ENCODE data around the gene CDK19. TPM values are rescaled to one million over a fixed set of nuclear protein-coding genes. Genes with fewer than 3 reads are reported as not detected.
"Not testable (repeated sequence)": the region's sequence is repeated elsewhere in the genome, so short reads cannot be mapped to it uniquely, and the experiment has no call there.

CDK19 gene
- total RNA-seq, 2 experiments from 2014 or later, result 18.2 to 18.4 TPM

GRCh38 chr6:110778333-110778732, 36.9 kb downstream of the CDK19 start:
- Mint-ChIP-seq H3K27me3 (no peaks in the 10 kb centered on the region), H3K4me3 (no peak overlapping the region), H3K36me3 (no peaks in the 10 kb centered on the region), H3K4me1 (ENCODE audit: low read depth) (peaks cover 23% of the 10 kb centered on the region), H3K27ac (no peak overlapping the region), H3K9me3 (no peaks in the 10 kb centered on the region)
- ChIA-PET POLR2A (no interaction called here), CTCF (no interaction called here)
- intact Hi-C loops (cut with micrococcal nuclease), result no loop called here
- no peak for DNase-seq

GRCh38 chr6:110777636-110778035, 37.6 kb downstream of the CDK19 start:
- CTCF ChIA-PET, result no interaction called here
- Mint-ChIP-seq H3K4me3 (no peak overlapping the region), H3K36me3 (no peaks in the 10 kb centered on the region), H3K27ac (no peak overlapping the region), H3K9me3 (no peaks in the 10 kb centered on the region), H3K27me3 (no peaks in the 10 kb centered on the region), H3K4me1 (ENCODE audit: low read depth) (peaks cover 19% of the 10 kb centered on the region)
- intact Hi-C loops (cut with micrococcal nuclease), result no loop called here
- no peak for DNase-seq
- POLR2A ChIA-PET, result no interaction called here

GRCh38 chr6:110776413-110776812, 38.9 kb downstream of the CDK19 start:
- H3K27ac Mint-ChIP-seq, result no peak overlapping the region
- H3K9me3 Mint-ChIP-seq, result no peaks in the 10 kb centered on the region
- peaks cover 7% of the 10 kb centered on the region for H3K36me3 Mint-ChIP-seq
- peaks cover 9% of the 10 kb centered on the region for H3K4me1 Mint-ChIP-seq (ENCODE audit: low read depth)
- no peak for DNase-seq
- intact Hi-C loops (cut with micrococcal nuclease), result no loop called here
- CTCF ChIA-PET, result no interaction called here
- POLR2A ChIA-PET, result interaction anchor here (0.6 kb wide), 1 partner anchor 38 kb away, joined by 4 read pairs; no protein-coding TSS in a partner anchor
- no peaks in the 10 kb centered on the region for H3K27me3 Mint-ChIP-seq
- no peak overlapping the region for H3K4me3 Mint-ChIP-seq

GRCh38 chr6:110769923-110770322, 45.3 kb downstream of the CDK19 start:
- H3K27ac Mint-ChIP-seq, result no peak overlapping the region
- H3K9me3 Mint-ChIP-seq, result no peaks in the 10 kb centered on the region
- ChIA-PET POLR2A (no interaction called here), CTCF (interaction anchor here (0.9 kb wide), 1 partner anchor 174 kb away, joined by 4 read pairs; no protein-coding TSS in a partner anchor)
- no peak overlapping the region for H3K4me3 Mint-ChIP-seq
- no peak for DNase-seq
- H3K4me1 Mint-ChIP-seq (ENCODE audit: low read depth), result no peaks in the 10 kb centered on the region
- H3K27me3 Mint-ChIP-seq, result no peaks in the 10 kb centered on the region
- intact Hi-C loops (cut with micrococcal nuclease), result no loop called here
- H3K36me3 Mint-ChIP-seq, result peaks cover 16% of the 10 kb centered on the region

- intact Hi-C loops (cut with micrococcal nuclease), result no loop called here
- Mint-ChIP-seq H3K27ac (no peak overlapping the region), H3K4me3 (no peak overlapping the region), H3K27me3 (no peaks in the 10 kb centered on the region), H3K36me3 (peaks cover 21% of the 10 kb centered on the region), H3K9me3 (no peaks in the 10 kb centered on the region), H3K4me1 (ENCODE audit: low read depth) (no peaks in the 10 kb centered on the region)
- no peak for DNase-seq
- ChIA-PET CTCF (interaction anchor here (0.6 kb wide), 1 partner anchor 544 kb away, joined by 3 read pairs; no protein-coding TSS in a partner anchor), POLR2A (no interaction called here)
Measured at GRCh38 chr6:110768057-110768456, 47.2 kb downstream of the CDK19 start.

- Mint-ChIP-seq H3K27me3 (no peaks in the 10 kb centered on the region), H3K9me3 (no peaks in the 10 kb centered on the region), H3K36me3 (peaks cover 8% of the 10 kb centered on the region), H3K4me1 (ENCODE audit: low read depth) (no peaks in the 10 kb centered on the region), H3K27ac (no peak overlapping the region), H3K4me3 (no peak overlapping the region)
- ChIA-PET POLR2A (no interaction called here), CTCF (no interaction called here)
- no peak for DNase-seq
- intact Hi-C loops (cut with micrococcal nuclease), result no loop called here
Measured at GRCh38 chr6:110761371-110761770, 53.9 kb downstream of the CDK19 start.

- POLR2A ChIA-PET, result no interaction called here
- Mint-ChIP-seq H3K36me3 (peaks cover 8% of the 10 kb centered on the region), H3K27ac (no peak overlapping the region), H3K9me3 (no peaks in the 10 kb centered on the region), H3K4me1 (ENCODE audit: low read depth) (no peaks in the 10 kb centered on the region), H3K4me3 (no peak overlapping the region), H3K27me3 (no peaks in the 10 kb centered on the region)
- no peak for DNase-seq
- intact Hi-C loops (cut with micrococcal nuclease), result no loop called here
- CTCF ChIA-PET, result no interaction called here
Measured at GRCh38 chr6:110760589-110760988, 54.7 kb downstream of the CDK19 start.

- intact Hi-C loops (cut with micrococcal nuclease); H3K36me3 Mint-ChIP-seq; CTCF ChIA-PET; H3K27me3 Mint-ChIP-seq; H3K27ac Mint-ChIP-seq; POLR2A ChIA-PET; DNase-seq; H3K4me3 Mint-ChIP-seq; H3K9me3 Mint-ChIP-seq; H3K4me1 Mint-ChIP-seq (ENCODE audit: low read depth): not testable (repeated sequence)
Measured at GRCh38 chr6:110760098-110760497, 55.2 kb downstream of the CDK19 start.

- ChIA-PET CTCF (interaction anchor here (0.5 to 1.0 kb wide), 3 partner anchors 9 to 1571 kb away, joined by 3 read pairs; no protein-coding TSS in a partner anchor), POLR2A (no interaction called here)
- H3K4me1 Mint-ChIP-seq (ENCODE audit: low read depth), result no peaks in the 10 kb centered on the region
- no peak overlapping the region for H3K4me3 Mint-ChIP-seq
- H3K36me3 Mint-ChIP-seq, result peaks cover 2% of the 10 kb centered on the region
- H3K27ac Mint-ChIP-seq, result no peak overlapping the region
- intact Hi-C loops (cut with micrococcal nuclease), result no loop called here
- H3K9me3 Mint-ChIP-seq, result no peaks in the 10 kb centered on the region
- H3K27me3 Mint-ChIP-seq, result no peaks in the 10 kb centered on the region
- no peak for DNase-seq
Measured at GRCh38 chr6:110757926-110758325, 57.3 kb downstream of the CDK19 start.

- H3K9me3 Mint-ChIP-seq, result no peaks in the 10 kb centered on the region
- no peak overlapping the region for H3K4me3 Mint-ChIP-seq
- no peak for DNase-seq
- ChIA-PET POLR2A (no interaction called here), CTCF (interaction anchor here (1.0 kb wide), 1 partner anchor 8 kb away, joined by 3 read pairs; no protein-coding TSS in a partner anchor)
- H3K36me3 Mint-ChIP-seq, result peaks cover 2% of the 10 kb centered on the region
- no peaks in the 10 kb centered on the region for H3K27me3 Mint-ChIP-seq
- intact Hi-C loops (cut with micrococcal nuclease), result no loop called here
- no peak overlapping the region for H3K27ac Mint-ChIP-seq
- H3K4me1 Mint-ChIP-seq (ENCODE audit: low read depth), result no peaks in the 10 kb centered on the region
Measured at GRCh38 chr6:110756817-110757216, 58.5 kb downstream of the CDK19 start.

GRCh38 chr6:110755411-110755834, 59.8 kb downstream of the CDK19 start:
- H3K27ac Mint-ChIP-seq, result no peak overlapping the region
- H3K27me3 Mint-ChIP-seq, result no peaks in the 10 kb centered on the region
- intact Hi-C loops (cut with micrococcal nuclease), result no loop called here
- peaks cover 2% of the 10 kb centered on the region for H3K36me3 Mint-ChIP-seq
- CTCF ChIA-PET, result interaction anchor here (0.7 kb wide), 1 partner anchor 185 kb away, joined by 3 read pairs; no protein-coding TSS in a partner anchor
- DNase-seq, result no peak
- POLR2A ChIA-PET, result no interaction called here
- H3K4me3 Mint-ChIP-seq, result no peak overlapping the region
- no peaks in the 10 kb centered on the region for H3K9me3 Mint-ChIP-seq
- H3K4me1 Mint-ChIP-seq (ENCODE audit: low read depth), result no peaks in the 10 kb centered on the region

GRCh38 chr6:110753936-110754668, 61.2 kb downstream of the CDK19 start:
- DNase-seq; H3K4me3 Mint-ChIP-seq; H3K9me3 Mint-ChIP-seq; H3K27me3 Mint-ChIP-seq; H3K27ac Mint-ChIP-seq; intact Hi-C loops (cut with micrococcal nuclease); H3K36me3 Mint-ChIP-seq; H3K4me1 Mint-ChIP-seq (ENCODE audit: low read depth); CTCF ChIA-PET: not testable (repeated sequence)
- POLR2A ChIA-PET, result interaction anchor here (0.6 kb wide), 1 partner anchor 9 kb away, joined by 3 read pairs; no protein-coding TSS in a partner anchor

GRCh38 chr6:110748453-110748852, 66.8 kb downstream of the CDK19 start:
- Mint-ChIP-seq H3K27ac (no peak overlapping the region), H3K9me3 (peaks cover under 1% of the 10 kb centered on the region), H3K4me1 (ENCODE audit: low read depth) (no peaks in the 10 kb centered on the region), H3K27me3 (no peaks in the 10 kb centered on the region), H3K4me3 (no peak overlapping the region), H3K36me3 (peaks cover 7% of the 10 kb centered on the region)
- POLR2A ChIA-PET, result no interaction called here
- intact Hi-C loops (cut with micrococcal nuclease), result no loop called here
- no peak for DNase-seq
- CTCF ChIA-PET, result interaction anchor here (0.9 kb wide), 1 partner anchor 9 kb away, joined by 3 read pairs; no protein-coding TSS in a partner anchor

All from activated CD4-positive, alpha-beta memory T cell treated with anti-CD3 and anti-CD28 coated beads for 36 hours (primary cell).